ENCODE data around the gene GCG. TPM values are rescaled to one million over a fixed set of nuclear protein-coding genes. Genes with fewer than 3 reads are reported as not detected.

The GCG gene
- total RNA-seq, 2 experiments from 2014 or later = not detected

DNA sequence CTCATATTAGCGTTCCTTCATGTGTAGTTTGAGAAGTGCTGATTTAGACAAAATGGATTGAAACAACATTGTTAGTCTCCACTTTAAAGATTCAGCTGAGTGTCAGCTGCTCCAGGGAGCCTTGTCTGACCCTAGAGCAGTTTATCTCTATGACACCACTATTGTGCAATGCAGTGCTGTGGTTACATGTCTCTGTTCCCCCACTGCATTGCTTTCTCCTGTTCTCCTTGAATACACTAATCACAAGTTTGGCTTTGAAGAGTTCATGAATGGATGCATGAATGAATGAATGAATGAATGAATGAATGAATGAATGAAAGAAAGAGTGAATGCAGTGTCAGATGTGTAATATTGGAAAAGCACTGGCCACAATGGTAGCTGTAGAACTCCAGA lies 38.3 kb downstream of the GCG start:
- no peaks in the 10 kb centered on the region for H3K36me3 ChIP-seq (ENCODE audit: insufficient read depth, low read length)
- no peaks in the 10 kb centered on the region for H3K79me2 ChIP-seq (ENCODE audit: insufficient read depth, low read depth, low read length)
- CTCF ChIA-PET (ENCODE audit: unreplicated experiment) = no interaction called here
- H3K9me2 ChIP-seq (ENCODE audit: insufficient read depth, low read length) = no peaks in the 10 kb centered on the region
- no peaks in the 10 kb centered on the region for H3K4me1 ChIP-seq (ENCODE audit: insufficient read depth, low read length, poor library complexity, severe bottlenecking)
- no peaks in the 10 kb centered on the region for H4K20me1 ChIP-seq (ENCODE audit: insufficient read depth, low read length)
- no peak overlapping the region for H3K4me2 ChIP-seq (ENCODE audit: low read length)
- POLR2A ChIA-PET = no interaction called here
- BruUV-seq (replicated peaks) = no TSS peak
- no peak overlapping the region for H2AFZ ChIP-seq (ENCODE audit: low read length)
- DNase-seq (ENCODE audit: low spot score) = no peak
- no peak overlapping the region for H3K27ac ChIP-seq (ENCODE audit: low read depth, low read length, poor library complexity, severe bottlenecking)
- TF ChIP-seq EZH2phosphoT487 (IDR thresholded peaks at IDR 0.05; ENCODE audit: borderline replicate concordance, low read depth, low read length) = no peak
- TF ChIP-seq, protein P1, sequence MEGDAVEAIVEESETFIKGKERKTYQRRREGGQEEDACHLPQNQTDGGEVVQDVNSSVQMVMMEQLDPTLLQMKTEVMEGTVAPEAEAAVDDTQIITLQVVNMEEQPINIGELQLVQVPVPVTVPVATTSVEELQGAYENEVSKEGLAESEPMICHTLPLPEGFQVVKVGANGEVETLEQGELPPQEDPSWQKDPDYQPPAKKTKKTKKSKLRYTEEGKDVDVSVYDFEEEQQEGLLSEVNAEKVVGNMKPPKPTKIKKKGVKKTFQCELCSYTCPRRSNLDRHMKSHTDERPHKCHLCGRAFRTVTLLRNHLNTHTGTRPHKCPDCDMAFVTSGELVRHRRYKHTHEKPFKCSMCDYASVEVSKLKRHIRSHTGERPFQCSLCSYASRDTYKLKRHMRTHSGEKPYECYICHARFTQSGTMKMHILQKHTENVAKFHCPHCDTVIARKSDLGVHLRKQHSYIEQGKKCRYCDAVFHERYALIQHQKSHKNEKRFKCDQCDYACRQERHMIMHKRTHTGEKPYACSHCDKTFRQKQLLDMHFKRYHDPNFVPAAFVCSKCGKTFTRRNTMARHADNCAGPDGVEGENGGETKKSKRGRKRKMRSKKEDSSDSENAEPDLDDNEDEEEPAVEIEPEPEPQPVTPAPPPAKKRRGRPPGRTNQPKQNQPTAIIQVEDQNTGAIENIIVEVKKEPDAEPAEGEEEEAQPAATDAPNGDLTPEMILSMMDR (conservative IDR thresholded peaks at IDR 0.05; ENCODE audit: low read length) = no peak
- no peak overlapping the region for H3K4me3 ChIP-seq (ENCODE audit: low read depth, low read length, poor library complexity, severe bottlenecking)
- no peaks in the 10 kb centered on the region for H3K9me3 ChIP-seq (ENCODE audit: low read length)
- intact Hi-C loops (cut with micrococcal nuclease; ENCODE audit: unreplicated experiment) = no loop called here

DNA sequence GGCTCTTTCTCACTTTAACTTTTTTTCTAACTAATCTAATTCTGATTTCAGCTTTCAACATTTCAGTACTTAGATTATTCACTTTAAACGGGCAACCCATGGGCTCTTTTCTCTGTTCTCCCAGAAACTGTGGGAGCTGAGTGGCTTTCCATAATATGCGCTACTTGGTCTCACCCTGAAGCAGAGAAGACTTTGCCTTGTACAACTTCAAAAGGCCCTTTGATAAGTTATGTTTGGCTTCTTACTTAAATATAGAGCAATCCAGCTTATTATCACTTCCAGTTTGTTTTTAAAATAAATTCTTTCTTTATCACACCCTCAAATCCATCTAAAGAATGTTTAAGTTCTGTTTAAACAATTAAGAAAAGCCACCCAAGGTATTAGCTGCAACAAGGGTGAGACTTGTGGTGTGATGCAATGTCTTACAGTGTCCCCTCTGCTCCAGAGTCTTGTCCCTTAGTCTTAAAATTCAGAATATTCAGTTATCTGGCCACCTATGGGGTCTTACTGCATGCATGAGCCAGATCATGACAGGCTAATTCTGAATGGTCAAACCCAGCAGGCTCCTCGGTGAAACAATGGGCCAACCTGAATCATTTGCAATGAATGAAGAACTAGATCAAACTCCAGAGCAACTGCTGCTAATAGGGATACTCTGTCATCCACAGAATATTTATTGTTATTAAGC lies 38.8 kb downstream of the GCG start:
- H3K4me2 ChIP-seq (ENCODE audit: low read length) = no peak overlapping the region
- H3K4me3 ChIP-seq (ENCODE audit: low read depth, low read length, poor library complexity, severe bottlenecking) = no peak overlapping the region
- TF ChIP-seq, protein P1 (conservative IDR thresholded peaks at IDR 0.05; ENCODE audit: low read length) = no peak
- no peak for TF ChIP-seq EZH2phosphoT487 (IDR thresholded peaks at IDR 0.05; ENCODE audit: borderline replicate concordance, low read depth, low read length)
- H3K4me1 ChIP-seq (ENCODE audit: insufficient read depth, low read length, poor library complexity, severe bottlenecking) = no peaks in the 10 kb centered on the region
- POLR2A ChIA-PET = interaction anchor here (0.8 kb wide), 1 partner anchor 90 kb away, joined by 3 read pairs; no protein-coding TSS in a partner anchor
- no peaks in the 10 kb centered on the region for H4K20me1 ChIP-seq (ENCODE audit: insufficient read depth, low read length)
- BruUV-seq (replicated peaks) = no TSS peak
- intact Hi-C loops (cut with micrococcal nuclease; ENCODE audit: unreplicated experiment) = no loop called here
- no peaks in the 10 kb centered on the region for H3K36me3 ChIP-seq (ENCODE audit: insufficient read depth, low read length)
- no peaks in the 10 kb centered on the region for H3K9me2 ChIP-seq (ENCODE audit: insufficient read depth, low read length)
- no peaks in the 10 kb centered on the region for H3K9me3 ChIP-seq (ENCODE audit: low read length)
- no peaks in the 10 kb centered on the region for H3K79me2 ChIP-seq (ENCODE audit: insufficient read depth, low read depth, low read length)
- no peak overlapping the region for H3K27ac ChIP-seq (ENCODE audit: low read depth, low read length, poor library complexity, severe bottlenecking)
- CTCF ChIA-PET (ENCODE audit: unreplicated experiment) = no interaction called here
- no peak for DNase-seq (ENCODE audit: low spot score)
- no peak overlapping the region for H2AFZ ChIP-seq (ENCODE audit: low read length)

All from OCI-LY7 (cell line).